HG03108 (cell line): ENCODE measurements around the gene SMIM35.

Experiments used
- ATAC-seq: cut with Tn5 transposase; IDR thresholded peaks from one replicate; pipeline ENCODE4 v1.9.1; 2021; ENCODE audit warnings: moderate library complexity; ENCODE audit not compliant: unreplicated experiment

Gene SMIM35

GRCh38 chr11:118007040-118007439, 79.7 kb downstream of the SMIM35 start:
- no peak for ATAC-seq

DNA sequence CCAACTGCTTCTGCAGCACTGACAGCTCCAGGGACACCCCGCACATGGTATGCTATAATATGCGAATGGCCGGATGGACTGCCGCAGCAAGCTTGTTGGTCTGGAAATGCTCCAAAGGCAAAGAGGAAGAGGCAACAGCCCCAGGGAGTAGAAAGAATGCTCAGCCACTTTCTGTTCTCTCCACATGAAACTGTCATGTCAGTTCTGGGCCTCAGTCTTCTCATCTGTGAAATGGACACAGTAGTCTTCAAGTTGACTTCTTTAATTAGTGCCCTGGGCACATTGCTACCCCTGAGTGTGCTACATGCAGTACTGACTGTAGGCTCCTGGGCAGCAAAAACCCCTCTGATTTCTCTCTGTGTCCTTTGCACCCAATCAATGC, 80.6 kb downstream of the SMIM35 start:
- no peak for ATAC-seq

DNA sequence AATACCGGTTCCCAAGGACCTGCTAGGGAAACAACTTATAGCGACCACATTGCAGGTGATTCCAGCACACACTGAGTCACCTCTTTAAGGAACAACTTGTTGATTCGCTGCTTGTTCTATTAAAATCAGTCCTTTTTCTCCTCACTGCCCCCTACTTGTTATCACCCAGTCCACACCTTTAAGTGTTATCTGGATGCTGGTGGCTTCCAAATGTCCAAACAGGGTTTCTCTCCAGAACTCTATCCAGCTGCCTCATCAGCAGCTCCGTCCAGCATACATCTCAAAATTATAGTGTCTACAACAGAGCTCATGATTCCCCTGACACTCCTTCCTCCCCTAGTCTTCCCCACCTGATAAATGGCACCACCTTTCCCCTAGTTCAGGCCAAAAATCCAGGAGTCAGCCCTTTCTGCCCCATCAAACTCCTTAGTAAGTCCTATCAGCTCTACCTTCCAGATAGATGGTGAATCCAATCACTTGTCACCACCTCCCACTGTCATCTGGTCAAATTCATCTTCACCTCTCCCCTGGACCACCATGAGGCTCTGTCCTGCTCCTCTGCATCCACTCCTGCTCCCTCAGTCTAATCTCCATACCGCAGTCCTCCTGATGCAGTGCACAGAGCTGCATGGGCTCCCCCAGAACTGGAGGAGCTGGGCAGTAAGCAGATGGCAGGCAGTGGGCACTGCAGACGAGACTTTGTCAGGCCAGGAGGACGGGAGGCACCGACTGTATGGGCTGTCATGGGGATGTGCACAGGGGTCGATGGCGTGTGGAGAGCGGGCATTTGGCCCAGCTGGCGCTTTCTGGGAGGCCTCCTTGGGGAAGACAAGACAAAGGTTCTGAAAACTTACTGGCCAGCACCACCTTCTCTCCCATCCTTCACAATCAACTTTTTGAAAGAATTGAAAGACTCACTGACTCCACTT, 81.3 kb downstream of the SMIM35 start:
- ATAC-seq = no peak

GRCh38 chr11:118004543-118005223, 82.1 kb downstream of the SMIM35 start:
- ATAC-seq = no peak

DNA sequence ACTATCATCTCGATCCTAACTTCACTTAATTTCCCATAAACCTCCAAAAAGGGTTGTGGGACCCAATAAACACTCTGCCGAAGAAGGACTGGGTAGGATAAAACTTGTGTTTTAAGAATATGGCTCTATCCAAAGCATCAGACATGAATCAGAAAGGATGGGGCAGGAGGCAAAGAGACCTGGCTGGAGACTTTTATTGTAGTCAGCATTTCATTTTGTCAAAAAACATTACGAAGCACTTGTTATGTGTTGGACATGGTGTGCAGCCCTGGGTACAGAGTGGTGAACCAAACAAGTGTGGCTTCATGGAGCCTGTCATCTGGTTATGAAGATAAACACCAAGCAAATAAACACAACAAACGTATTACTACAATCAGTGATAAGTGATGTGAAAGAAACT, 83.3 kb downstream of the SMIM35 start:
- ATAC-seq = no peak

- no peak for ATAC-seq
Observed at GRCh38 chr11:118002541-118003423, 84.0 kb downstream of the SMIM35 start.

DNA sequence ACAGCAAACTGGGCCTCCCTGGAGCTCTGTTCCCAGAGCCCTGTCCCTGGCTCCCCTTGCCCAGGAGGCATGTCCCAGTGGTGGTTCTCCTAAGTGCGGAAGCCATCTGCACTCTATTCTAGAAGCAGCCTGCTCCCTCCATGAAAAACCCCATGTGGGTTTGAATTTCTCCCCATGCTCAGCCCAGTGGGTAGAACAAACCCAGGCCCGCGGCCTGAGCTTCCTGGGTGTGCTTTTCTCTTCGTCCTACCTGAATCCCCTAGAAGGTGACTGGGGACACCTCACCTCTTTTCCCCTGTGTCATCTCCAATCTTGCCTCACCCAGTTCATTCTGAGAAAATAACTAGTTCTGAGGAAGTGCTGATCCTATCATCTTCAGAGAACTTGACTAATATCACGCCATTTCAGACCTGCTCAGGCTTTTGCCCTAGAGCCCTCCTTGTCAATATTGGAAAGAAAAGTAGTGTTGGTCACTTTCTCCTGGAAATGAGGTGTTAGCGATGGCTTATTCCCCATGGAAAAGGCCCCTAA, 84.7 kb downstream of the SMIM35 start:
- no peak for ATAC-seq

DNA sequence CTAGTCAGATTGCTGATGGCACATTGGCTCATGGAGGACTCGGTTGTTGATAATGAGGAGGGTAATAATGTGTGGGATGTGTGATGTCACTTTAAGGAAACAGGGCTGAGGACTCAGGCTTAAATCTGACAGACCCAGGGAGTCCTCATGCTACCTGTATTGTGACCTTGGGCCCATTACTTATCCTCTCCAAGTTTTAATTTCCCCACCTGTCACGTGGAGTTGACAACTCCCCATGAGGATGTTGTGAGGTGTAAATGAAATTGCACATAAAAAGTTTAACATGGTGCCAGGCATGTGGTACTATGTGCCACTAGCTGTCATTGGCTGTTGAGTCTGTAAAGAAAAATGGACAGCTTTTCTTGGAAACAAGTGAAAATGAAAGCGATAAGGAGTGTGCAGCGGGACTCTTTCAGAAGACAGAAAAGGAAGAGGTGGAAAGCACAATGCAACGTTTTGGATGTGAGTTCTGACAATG, 85.2 kb downstream of the SMIM35 start:
- no peak for ATAC-seq

DNA sequence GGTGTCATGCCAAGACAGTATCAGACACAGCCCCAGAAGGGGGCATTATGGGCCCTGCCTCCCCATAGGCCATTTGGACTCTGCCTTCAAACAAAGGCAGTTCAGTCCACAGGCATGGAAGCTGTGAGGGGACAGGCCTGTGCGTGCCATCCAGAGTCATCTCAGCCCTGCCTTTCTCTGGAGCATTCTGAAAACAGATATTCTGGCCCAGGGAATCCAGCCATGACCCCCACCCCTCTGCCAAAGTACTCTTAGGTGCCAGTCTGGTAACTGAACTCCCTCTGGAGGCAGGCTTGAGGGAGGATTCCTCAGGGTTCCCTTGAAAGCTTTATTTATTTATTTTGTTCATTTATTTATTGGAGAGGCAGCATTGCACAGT, 85.9 kb downstream of the SMIM35 start:
- no peak for ATAC-seq

- no peak for ATAC-seq
Observed at GRCh38 chr11:118000067-118000849, 86.5 kb downstream of the SMIM35 start.

GRCh38 chr11:117999354-117999993, 87.3 kb downstream of the SMIM35 start:
- ATAC-seq = no peak

DNA sequence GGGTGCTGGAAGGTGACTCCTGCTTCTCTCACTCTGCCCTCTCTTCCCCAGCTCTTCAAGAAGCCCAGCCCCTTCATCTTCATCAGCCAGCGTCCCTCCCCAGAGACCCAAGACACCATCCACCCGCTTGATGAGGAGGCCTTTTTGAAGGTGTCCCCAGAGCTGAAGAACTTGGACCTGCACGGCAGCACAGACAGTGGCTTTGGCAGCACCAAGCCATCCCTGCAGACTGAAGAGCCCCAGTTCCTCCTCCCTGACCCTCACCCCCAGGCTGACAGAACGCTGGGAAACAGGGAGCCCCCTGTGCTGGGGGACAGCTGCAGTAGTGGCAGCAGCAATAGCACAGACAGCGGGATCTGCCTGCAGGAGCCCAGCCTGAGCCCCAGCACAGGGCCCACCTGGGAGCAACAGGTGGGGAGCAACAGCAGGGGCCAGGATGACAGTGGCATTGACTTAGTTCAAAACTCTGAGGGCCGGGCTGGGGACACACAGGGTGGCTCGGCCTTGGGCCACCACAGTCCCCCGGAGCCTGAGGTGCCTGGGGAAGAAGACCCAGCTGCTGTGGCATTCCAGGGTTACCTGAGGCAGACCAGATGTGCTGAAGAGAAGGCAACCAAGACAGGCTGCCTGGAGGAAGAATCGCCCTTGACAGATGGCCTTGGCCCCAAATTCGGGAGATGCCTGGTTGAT, 88.0 kb downstream of the SMIM35 start:
- no peak for ATAC-seq

DNA sequence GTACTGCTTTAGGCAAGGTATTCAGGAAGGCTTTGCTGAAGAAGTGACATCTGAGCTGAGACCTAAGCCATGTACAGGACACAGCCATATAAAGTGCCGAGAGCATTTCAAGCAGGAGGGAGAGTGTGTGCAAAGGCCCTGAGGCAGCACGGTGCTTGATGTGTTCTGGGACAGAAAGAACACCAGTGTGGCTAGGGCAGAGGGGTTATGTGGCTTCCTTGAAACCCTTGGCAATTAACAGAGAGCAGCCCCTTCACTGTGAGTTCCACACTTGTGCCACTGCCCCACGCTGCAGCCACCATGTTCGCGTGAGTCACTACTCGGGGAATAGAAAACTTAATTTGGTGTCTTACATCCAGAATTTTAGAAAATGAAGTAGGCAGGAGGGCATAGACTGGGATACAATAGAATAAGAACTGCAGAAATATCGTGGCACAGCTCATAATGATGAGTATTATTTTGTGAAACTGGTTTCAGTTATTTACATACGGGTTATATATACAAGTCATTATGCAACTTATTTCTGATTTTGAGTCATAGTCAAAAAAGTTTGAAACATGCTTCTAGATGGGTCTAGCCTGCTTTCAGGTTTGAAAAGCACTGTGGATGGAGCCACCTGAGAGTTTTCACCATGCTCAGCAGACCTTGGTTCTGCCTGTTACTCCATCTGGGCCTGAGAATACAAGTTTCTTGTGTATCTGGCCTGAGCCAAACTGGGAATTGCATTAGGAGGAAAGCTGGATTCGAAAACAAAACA, 88.8 kb downstream of the SMIM35 start:
- ATAC-seq = peak; percentile 72

DNA sequence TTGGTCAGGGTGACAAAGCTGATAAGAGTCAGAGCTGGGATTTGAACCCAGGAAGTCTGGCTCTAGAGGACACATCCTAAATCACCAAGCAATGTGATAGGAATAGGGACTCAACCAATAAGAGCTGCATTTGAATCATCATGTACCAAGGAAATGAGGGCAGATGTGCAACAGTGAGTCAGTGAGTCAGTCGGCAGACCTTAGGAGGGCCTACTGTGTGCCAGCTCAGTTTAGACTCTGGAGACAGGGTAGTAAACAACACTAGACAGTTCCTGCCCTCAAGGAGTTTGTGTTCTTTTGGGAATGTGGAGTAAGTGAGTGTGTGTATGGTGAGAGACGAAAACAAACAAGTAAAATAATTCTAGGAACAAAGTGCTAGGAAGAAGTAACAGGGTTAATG, 89.4 kb downstream of the SMIM35 start:
- no peak for ATAC-seq

DNA sequence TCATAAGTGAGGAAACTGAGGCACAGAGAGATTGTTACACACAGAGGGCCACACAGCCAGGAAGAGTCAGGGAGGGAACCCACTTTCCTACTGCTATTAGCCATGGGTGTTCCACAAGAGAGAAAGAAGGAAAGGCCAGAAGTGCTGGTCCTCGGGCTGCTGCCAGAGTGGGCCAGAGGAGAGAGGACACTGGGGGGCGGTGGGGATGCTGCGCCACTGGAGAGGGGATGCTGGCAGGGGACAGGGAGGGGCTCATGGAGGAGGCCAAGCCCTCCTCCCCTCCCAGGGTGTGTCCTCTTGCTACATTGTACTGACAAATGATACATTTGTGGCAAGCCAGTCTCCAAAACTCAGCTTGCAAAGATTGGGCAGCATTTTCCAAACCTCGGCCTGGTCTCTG, 90.7 kb downstream of the SMIM35 start:
- no peak for ATAC-seq

- no peak for ATAC-seq
Observed at GRCh38 chr11:117995472-117995871, 91.3 kb downstream of the SMIM35 start.

DNA sequence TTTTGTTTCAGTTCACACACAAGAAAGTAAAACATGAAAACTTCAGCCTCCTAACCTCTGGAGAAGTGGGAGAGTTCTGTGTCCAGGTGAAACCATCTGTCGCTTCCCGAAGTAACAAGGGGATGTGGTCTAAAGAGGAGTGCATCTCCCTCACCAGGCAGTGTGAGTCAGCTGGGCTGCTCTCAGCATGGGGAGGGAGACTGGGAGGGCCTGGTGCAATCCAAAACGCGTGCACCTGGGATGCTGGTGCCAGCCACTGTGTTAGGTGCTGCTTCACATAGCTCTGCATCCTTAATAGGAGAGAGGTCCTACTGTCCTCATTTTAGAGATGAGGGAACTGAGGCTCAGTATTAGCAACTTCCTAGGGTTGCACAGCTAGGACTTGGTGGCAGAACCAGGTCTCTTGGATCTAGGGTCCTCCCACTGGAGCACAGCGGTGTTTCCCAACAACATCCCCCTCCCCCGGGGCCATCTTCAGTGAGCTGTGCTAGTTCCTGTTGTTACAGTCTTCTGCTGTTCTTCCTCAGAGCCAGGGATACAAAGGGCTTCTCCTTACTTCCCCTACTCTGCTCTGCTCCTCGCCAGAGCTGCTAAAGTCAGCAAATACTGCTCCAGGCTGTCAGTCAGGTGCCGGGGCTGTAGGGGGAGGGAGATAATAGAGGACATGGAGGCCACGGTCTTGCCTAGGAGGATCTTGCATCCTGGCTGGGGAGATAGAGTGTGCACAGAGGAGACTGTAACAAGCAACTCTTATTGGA, 92.6 kb downstream of the SMIM35 start:
- ATAC-seq = no peak

- ATAC-seq = no peak
Observed at GRCh38 chr11:117992620-117993019, 94.1 kb downstream of the SMIM35 start.
